CD4-positive, alpha-beta T cell (primary cell): ENCODE results near the gene LSM14A. TPM values are rescaled to one million over a fixed set of nuclear protein-coding genes. Genes with fewer than 3 reads are reported as not detected.

ENCODE experiments used
- ATAC-seq: fragments of 200-7000 bp; cut with Tn5 transposase; one replicate; pipeline ENCODE4 v1.10.0; 2022; ENCODE audit warnings: mild to moderate bottlenecking; ENCODE audit not compliant: poor library complexity
- CTCF ChIA-PET: fragments of 350-600 bp; sonication (Branson Sonifier 250); formaldehyde crosslinking; loops from one replicate; lab custom pipeline; 2021; ENCODE audit warnings: antibody characterized with exemption, inconsistent platforms; lab: Charles Lee
- POLR2A ChIA-PET: fragments of 350-600 bp; sonication (Branson Sonifier 250); formaldehyde crosslinking; loops from one replicate; lab custom pipeline; 2021; ENCODE audit warnings: antibody characterized with exemption, inconsistent platforms; lab: Charles Lee
- DNase-seq, 14 experiments: peaks; one replicate each; pipeline ENCODE4 v3.0.0-alpha.2; 2013 to 2020; ENCODE audit warnings: mixed read lengths in 2 of 14
- H3K27ac ChIP-seq, 2 donors: one replicate each; pipeline versions ENCODE4 v1.5.1 to v1.7.0; 2013; ENCODE audit warnings: low read length in 2 of 2, low read depth in 1 of 2, mild to moderate bottlenecking in 1 of 2
- H3K27me3 ChIP-seq, 2 experiments: 1 replicate in 1 of 2; 2 replicates in 1 of 2; pipeline versions ENCODE4 v1.6.1 to v1.7.0; 2013; ENCODE audit warnings: low read length in 2 of 2, control low read depth in 1 of 2, mild to moderate bottlenecking in 1 of 2, moderate library complexity in 1 of 2; ENCODE audit not compliant: insufficient read depth in 2 of 2, control insufficient read depth in 1 of 2
- H3K36me3 ChIP-seq: one replicate; pipeline ENCODE4 v1.6.1; 2013; ENCODE audit warnings: low read length, control low read depth; ENCODE audit not compliant: insufficient read depth
- H3K4me1 ChIP-seq: one replicate; pipeline ENCODE4 v1.6.1; 2013; ENCODE audit warnings: low read length, control low read depth; ENCODE audit not compliant: insufficient read depth
- H3K4me3 ChIP-seq: one replicate; pipeline ENCODE4 v1.5.1; 2013; ENCODE audit warnings: mild to moderate bottlenecking, low read length, moderate library complexity
- H3K9me3 ChIP-seq, 2 experiments: 1 replicate in 1 of 2; 2 replicates in 1 of 2; pipeline versions ENCODE4 v1.6.1 to v1.7.0; 2013; ENCODE audit warnings: low read length in 2 of 2, mild to moderate bottlenecking in 2 of 2, control low read depth in 1 of 2, moderate library complexity in 1 of 2; ENCODE audit not compliant: control insufficient read depth in 1 of 2, insufficient read depth in 1 of 2
- H3K27ac Mint-ChIP-seq: one replicate; pipeline ENCODE4 v1.8.0; 2020; ENCODE audit warnings: mixed read lengths
- H3K27me3 Mint-ChIP-seq: one replicate; pipeline ENCODE4 v1.8.0; 2021; ENCODE audit warnings: mixed read lengths
- H3K36me3 Mint-ChIP-seq: one replicate; pipeline ENCODE4 v1.8.0; 2021; ENCODE audit warnings: low read depth, mixed read lengths
- H3K4me1 Mint-ChIP-seq: one replicate; pipeline ENCODE4 v1.8.0; 2021; ENCODE audit warnings: low read depth, mixed read lengths
- H3K4me3 Mint-ChIP-seq: one replicate; pipeline ENCODE4 v1.8.0; 2020; ENCODE audit warnings: mild to moderate bottlenecking, mixed read lengths
- H3K9me3 Mint-ChIP-seq: one replicate; pipeline ENCODE4 v1.8.0; 2020; ENCODE audit warnings: mixed read lengths
- CTCF ChIP-seq: fragments of 200-600 bp; IDR thresholded peaks from one replicate; pipeline ENCODE4 v1.8.0; 2022; ENCODE audit warnings: antibody characterized with exemption, mild to moderate bottlenecking
- intact Hi-C, 2 experiments: fragments of 100-400 bp; cut with DNase I in 1 of 2; cut with micrococcal nuclease in 1 of 2; formaldehyde crosslinking; loops; one replicate each; pipeline versions ENCODE4 v1.15.1 to v1.9.0; 2023 to 2025; cut with DNase I, micrococcal nuclease
- total RNA-seq, 174 experiments: library from RNA in 2 of 174; stranded (reverse) in 2 of 174; gene quantifications; one replicate each; pipeline ENCODE4 v1.2.3 and lab custom pipeline; 2021 to 2026

The LSM14A gene
- total RNA-seq, 2 experiments from 2014 or later: 210 to 217 TPM

DNA sequence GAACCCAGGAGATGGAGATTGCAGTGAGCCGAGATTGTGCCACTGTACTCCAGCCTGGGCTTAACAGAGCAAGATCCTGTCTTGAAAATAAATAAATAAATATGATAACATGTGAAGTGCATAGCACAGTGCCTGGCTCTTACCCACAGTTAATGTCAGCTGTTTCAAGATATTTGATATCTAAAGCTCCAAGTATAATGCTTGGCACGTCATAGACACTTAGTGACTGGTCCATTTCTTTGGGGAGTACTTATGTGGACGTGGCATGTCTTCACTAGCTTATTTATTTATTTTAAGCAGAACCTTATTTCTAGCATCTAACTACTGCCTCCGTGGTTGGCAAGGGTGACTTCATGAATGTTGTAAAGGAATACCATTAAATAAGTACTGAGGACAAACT is 100.8 kb downstream of the LSM14A start:
- no peaks in the 10 kb centered on the region for H3K36me3 ChIP-seq
- no peaks in the 10 kb centered on the region for H3K27me3 ChIP-seq
- peak overlapping the region; percentile 27 for H3K4me3 Mint-ChIP-seq
- H3K9me3 ChIP-seq: no peaks in the 10 kb centered on the region
- H3K27me3 Mint-ChIP-seq: no peaks in the 10 kb centered on the region
- ChIA-PET POLR2A (interaction anchor here (1.0 to 1.5 kb wide), 2 partner anchors 43 to 101 kb away, joined by 3 to 6 read pairs; no protein-coding TSS in a partner anchor), CTCF (interaction anchor here (0.6 kb wide), 1 partner anchor 31 kb away, joined by 3 read pairs; no protein-coding TSS in a partner anchor)
- peak overlapping the region in 1 of 2 donors; percentile 51 for H3K27ac ChIP-seq
- H3K27ac Mint-ChIP-seq: peak overlapping the region; percentile 95
- H3K4me1 ChIP-seq: peaks cover 75% of the 10 kb centered on the region
- H3K36me3 Mint-ChIP-seq: peaks cover 39% of the 10 kb centered on the region
- ATAC-seq (no peak), DNase-seq (no peak)
- H3K4me1 Mint-ChIP-seq: peaks cover 89% of the 10 kb centered on the region
- peaks cover 5% of the 10 kb centered on the region for H3K9me3 Mint-ChIP-seq
- TF ChIP-seq CTCF: no peak
- intact Hi-C loops: loop anchor here in 1 of 2 experiments (2.0 to 5.0 kb wide), 2 partner anchors 34 to 102 kb away; no protein-coding TSS in a partner anchor
- H3K4me3 ChIP-seq: no peak overlapping the region

- Mint-ChIP-seq H3K4me3 (peak overlapping the region; percentile 56), H3K9me3 (peaks cover 5% of the 10 kb centered on the region), H3K4me1 (peaks cover 89% of the 10 kb centered on the region), H3K27me3 (no peaks in the 10 kb centered on the region), H3K27ac (peak overlapping the region; percentile 95), H3K36me3 (peaks cover 39% of the 10 kb centered on the region)
- Histone ChIP-seq H3K4me1 (peaks cover 74% of the 10 kb centered on the region), H3K27me3 (no peaks in the 10 kb centered on the region), H3K9me3 (no peaks in the 10 kb centered on the region), H3K36me3 (peaks cover 5% of the 10 kb centered on the region), H3K4me3 (no peak overlapping the region), H3K27ac (peak overlapping the region in 1 of 2 donors; percentile 2)
- TF ChIP-seq CTCF: no peak
- intact Hi-C loops: loop anchor here in 1 of 2 experiments (5.0 kb wide), 1 partner anchor 33 kb away; no protein-coding TSS in a partner anchor
- ATAC-seq (no peak), DNase-seq (no peak)
- POLR2A ChIA-PET: interaction anchor here (0.6 to 1.9 kb wide), 3 partner anchors 34 to 85 kb away, joined by 3 to 4 read pairs (median 3); no protein-coding TSS in a partner anchor
- CTCF ChIA-PET: interaction anchor here (1.4 kb wide), 1 partner anchor 42 kb away, joined by 3 read pairs; no protein-coding TSS in a partner anchor
Observed at GRCh38 chr19:34274284-34274826, 102.1 kb downstream of the LSM14A start.

DNA sequence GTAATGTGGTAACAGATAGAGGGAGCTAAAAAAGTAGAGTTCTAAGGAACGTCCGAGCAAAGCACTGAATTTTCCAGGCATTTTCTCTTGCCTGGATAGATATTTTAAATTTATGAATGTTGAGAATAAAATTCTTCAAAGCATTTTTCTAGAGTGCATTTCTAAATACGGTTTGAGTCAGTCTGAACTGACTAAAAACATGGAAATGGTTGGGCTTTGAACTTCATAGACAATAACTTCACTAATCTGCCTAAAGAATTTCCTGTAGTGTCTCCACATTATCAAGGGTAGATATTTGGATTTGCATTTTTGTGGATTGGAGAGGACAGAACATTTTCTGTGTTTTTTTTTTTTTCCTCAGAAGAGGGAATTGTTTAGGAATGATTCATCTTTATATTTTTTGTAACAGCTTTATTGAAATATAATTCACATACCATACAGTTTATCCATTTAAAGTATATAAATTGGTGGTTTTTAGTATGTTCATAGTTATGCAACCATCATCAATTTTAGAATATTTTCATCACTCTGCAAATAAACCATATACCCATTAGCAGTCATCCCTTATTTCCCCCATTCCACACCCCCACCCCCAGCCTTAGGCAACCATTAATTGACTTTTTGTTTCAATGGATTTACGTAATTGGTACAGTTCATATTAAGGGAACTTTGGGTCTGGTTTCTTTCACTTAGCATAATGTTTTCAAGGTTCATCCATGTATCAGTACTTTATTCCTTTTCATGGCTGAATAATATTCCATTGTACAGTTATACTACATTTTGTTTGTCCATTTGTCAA is 102.7 kb downstream of the LSM14A start:
- DNase-seq (no peak), ATAC-seq (no peak)
- H3K27ac ChIP-seq: peak overlapping the region in 1 of 2 donors; percentile 2
- intact Hi-C loops: loop anchor here in 1 of 2 experiments (5.0 kb wide), 1 partner anchor 32 kb away; no protein-coding TSS in a partner anchor
- H3K36me3 ChIP-seq: peaks cover 5% of the 10 kb centered on the region
- POLR2A ChIA-PET: interaction anchor here (0.6 to 1.9 kb wide), 3 partner anchors 33 to 85 kb away, joined by 3 to 4 read pairs (median 3); no protein-coding TSS in a partner anchor
- CTCF ChIA-PET: interaction anchor here (1.4 kb wide), 1 partner anchor 42 kb away, joined by 3 read pairs; no protein-coding TSS in a partner anchor
- Mint-ChIP-seq H3K36me3 (peaks cover 39% of the 10 kb centered on the region), H3K27me3 (no peaks in the 10 kb centered on the region), H3K4me1 (peaks cover 86% of the 10 kb centered on the region), H3K9me3 (peaks cover 5% of the 10 kb centered on the region), H3K27ac (peak overlapping the region; percentile 95), H3K4me3 (peak overlapping the region; percentile 56)
- no peaks in the 10 kb centered on the region for H3K9me3 ChIP-seq
- TF ChIP-seq CTCF: no peak
- H3K4me1 ChIP-seq: peaks cover 67% of the 10 kb centered on the region
- no peak overlapping the region for H3K4me3 ChIP-seq
- no peaks in the 10 kb centered on the region for H3K27me3 ChIP-seq
